Tibial nerve (tissue), 4 donors: ENCODE results near the gene CHST13.

Experiments
- EP300 ChIP-seq, 2 donors: sonication (generic); formaldehyde crosslinking; IDR thresholded peaks; one replicate each; pipeline ENCODE4 v1.6.1; 2017; ENCODE audit warnings: antibody characterized with exemption in 2 of 2, mild to moderate bottlenecking in 1 of 2
- POLR2A ChIP-seq, 2 donors: fragments of 450-650 bp; IDR thresholded peaks; one replicate each; pipeline ENCODE4 v1.6.1; 2017; ENCODE audit warnings: antibody characterized with exemption in 2 of 2, mild to moderate bottlenecking in 2 of 2, moderate library complexity in 2 of 2
- TF ChIP-seq, protein P1 (sequence below), 5 experiments: fragments of 200-600 bp in 3 of 5; fragments of 450-650 bp in 2 of 5; sonication (generic) in 3 of 5; IDR thresholded peaks; one replicate each; pipeline ENCODE4 v1.5.1; 2016 to 2019; ENCODE audit warnings: antibody characterized with exemption in 5 of 5, mild to moderate bottlenecking in 3 of 5, moderate library complexity in 2 of 5

DNA sequence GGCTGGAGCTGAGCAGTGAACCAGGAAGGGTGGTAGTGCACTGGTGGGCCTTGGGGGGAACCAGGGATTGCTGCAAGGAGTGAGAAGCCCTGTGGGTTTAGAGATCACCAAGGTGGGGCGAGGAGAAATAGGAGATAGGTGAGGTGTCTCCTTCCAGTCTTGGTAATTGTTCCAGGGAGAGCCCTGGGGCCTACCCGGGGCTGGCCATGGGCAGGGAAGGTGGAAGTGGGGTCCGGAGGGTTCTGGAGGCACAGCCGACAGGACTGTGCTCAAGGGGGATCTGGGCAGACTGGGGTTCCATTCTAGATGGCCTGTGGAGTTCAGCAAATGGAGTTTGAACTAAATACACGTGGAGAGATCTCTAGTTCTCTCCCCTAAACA is 4.5 kb downstream of the CHST13 start:
- TF ChIP-seq, protein P1, sequence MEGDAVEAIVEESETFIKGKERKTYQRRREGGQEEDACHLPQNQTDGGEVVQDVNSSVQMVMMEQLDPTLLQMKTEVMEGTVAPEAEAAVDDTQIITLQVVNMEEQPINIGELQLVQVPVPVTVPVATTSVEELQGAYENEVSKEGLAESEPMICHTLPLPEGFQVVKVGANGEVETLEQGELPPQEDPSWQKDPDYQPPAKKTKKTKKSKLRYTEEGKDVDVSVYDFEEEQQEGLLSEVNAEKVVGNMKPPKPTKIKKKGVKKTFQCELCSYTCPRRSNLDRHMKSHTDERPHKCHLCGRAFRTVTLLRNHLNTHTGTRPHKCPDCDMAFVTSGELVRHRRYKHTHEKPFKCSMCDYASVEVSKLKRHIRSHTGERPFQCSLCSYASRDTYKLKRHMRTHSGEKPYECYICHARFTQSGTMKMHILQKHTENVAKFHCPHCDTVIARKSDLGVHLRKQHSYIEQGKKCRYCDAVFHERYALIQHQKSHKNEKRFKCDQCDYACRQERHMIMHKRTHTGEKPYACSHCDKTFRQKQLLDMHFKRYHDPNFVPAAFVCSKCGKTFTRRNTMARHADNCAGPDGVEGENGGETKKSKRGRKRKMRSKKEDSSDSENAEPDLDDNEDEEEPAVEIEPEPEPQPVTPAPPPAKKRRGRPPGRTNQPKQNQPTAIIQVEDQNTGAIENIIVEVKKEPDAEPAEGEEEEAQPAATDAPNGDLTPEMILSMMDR (IDR thresholded peaks at IDR 0.05): no peak
- no peak for TF ChIP-seq POLR2A (IDR thresholded peaks at IDR 0.05)
- TF ChIP-seq EP300 (IDR thresholded peaks at IDR 0.05): no peak
